ENCODE results near the gene NOP53. TPM values are rescaled to one million over a fixed set of nuclear protein-coding genes. Genes with fewer than 3 reads are reported as not detected.
A peak's percentile ranks its signal among the peaks of the same experiment; 100 is the strongest.
"Not testable (repeated sequence)": the region's sequence is repeated elsewhere in the genome, so short reads cannot be mapped to it uniquely, and the experiment has no call there.

The NOP53 gene
- total RNA-seq, 1 donor from 2014 or later, result 380 TPM

DNA sequence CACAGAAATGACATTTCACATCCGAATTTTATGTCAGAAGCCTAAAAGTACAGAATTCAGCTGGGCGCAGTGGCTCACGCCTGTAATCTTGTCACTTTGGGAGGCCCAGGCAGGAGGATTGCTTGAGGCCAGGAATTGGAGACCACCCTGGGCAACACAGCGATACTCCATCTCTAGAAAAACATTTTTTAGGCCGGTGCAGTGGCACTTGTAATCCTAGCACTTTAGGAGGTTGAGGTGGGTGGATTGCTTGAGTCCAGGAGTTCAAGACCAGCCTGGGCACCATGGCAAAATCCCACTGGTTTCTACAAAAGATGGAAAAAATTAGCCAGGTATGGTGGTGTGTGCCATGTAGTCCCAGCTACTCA, 15.3 kb downstream of the NOP53 start:
- TF ChIP-seq, protein P1, sequence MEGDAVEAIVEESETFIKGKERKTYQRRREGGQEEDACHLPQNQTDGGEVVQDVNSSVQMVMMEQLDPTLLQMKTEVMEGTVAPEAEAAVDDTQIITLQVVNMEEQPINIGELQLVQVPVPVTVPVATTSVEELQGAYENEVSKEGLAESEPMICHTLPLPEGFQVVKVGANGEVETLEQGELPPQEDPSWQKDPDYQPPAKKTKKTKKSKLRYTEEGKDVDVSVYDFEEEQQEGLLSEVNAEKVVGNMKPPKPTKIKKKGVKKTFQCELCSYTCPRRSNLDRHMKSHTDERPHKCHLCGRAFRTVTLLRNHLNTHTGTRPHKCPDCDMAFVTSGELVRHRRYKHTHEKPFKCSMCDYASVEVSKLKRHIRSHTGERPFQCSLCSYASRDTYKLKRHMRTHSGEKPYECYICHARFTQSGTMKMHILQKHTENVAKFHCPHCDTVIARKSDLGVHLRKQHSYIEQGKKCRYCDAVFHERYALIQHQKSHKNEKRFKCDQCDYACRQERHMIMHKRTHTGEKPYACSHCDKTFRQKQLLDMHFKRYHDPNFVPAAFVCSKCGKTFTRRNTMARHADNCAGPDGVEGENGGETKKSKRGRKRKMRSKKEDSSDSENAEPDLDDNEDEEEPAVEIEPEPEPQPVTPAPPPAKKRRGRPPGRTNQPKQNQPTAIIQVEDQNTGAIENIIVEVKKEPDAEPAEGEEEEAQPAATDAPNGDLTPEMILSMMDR (IDR thresholded peaks at IDR 0.05; ENCODE audit: insufficient read depth, low read length, poor library complexity, severe bottlenecking), result no peak
- peaks cover 3% of the 10 kb centered on the region for H3K36me3 ChIP-seq (ENCODE audit: control insufficient read depth, insufficient read depth, low read length)
- peaks cover under 1% of the 10 kb centered on the region for H3K27me3 ChIP-seq (ENCODE audit: control insufficient read depth, insufficient read depth, low read length)
- H3K4me3 ChIP-seq (ENCODE audit: low read depth, low read length), result no peak overlapping the region
- DNase-seq (ENCODE audit: low read depth), result no peak

DNA sequence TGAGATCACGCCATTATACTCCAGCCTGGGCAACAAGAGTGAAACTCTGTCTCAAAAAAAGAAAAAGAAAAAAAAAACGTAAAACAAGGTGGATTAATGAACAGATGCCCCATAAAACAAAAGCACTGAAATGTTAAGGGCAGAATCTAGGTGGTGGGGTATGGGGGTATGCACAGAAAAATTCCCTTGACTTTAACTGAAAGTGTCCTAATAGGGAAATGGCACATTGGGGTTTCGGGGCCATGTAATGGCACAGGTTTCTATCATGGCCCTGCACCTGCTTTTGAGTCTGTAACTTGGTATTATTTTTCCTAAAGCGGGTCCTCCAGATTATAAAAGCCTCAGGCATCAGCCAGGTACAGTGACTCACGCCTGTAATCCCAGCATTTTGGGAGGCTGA, 16.2 kb downstream of the NOP53 start:
- no peak for DNase-seq (ENCODE audit: low read depth)
- peaks cover 4% of the 10 kb centered on the region for H3K27me3 ChIP-seq (ENCODE audit: control insufficient read depth, insufficient read depth, low read length)
- peaks cover 3% of the 10 kb centered on the region for H3K36me3 ChIP-seq (ENCODE audit: control insufficient read depth, insufficient read depth, low read length)
- H3K4me3 ChIP-seq (ENCODE audit: low read depth, low read length), result no peak overlapping the region
- TF ChIP-seq, protein P1 (IDR thresholded peaks at IDR 0.05; ENCODE audit: insufficient read depth, low read length, poor library complexity, severe bottlenecking), result no peak

DNA sequence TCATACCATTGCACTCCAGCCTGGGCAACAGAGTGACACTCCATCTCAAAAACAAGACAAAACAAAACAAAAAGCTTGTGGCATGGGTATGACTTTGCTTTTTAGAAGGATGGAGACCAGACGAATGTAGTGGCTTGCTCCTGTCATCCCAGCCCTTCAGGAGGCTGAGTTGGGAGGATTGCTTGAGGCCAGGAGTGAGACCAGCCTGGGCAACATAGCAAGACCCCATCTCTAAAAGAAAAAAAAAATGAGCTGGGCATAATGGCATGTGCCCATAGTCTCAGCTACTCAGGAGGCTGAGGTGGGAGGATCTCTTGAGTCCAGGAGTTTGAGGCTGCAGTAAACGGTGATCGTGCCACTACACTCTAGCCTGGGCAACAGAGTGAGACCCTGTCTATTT, 16.8 kb downstream of the NOP53 start:
- no peak for DNase-seq (ENCODE audit: low read depth)
- peaks cover 4% of the 10 kb centered on the region for H3K27me3 ChIP-seq (ENCODE audit: control insufficient read depth, insufficient read depth, low read length)
- TF ChIP-seq, protein P1 (IDR thresholded peaks at IDR 0.05; ENCODE audit: insufficient read depth, low read length, poor library complexity, severe bottlenecking), result no peak
- no peak overlapping the region for H3K4me3 ChIP-seq (ENCODE audit: low read depth, low read length)
- H3K36me3 ChIP-seq (ENCODE audit: control insufficient read depth, insufficient read depth, low read length), result peaks cover 3% of the 10 kb centered on the region

DNA sequence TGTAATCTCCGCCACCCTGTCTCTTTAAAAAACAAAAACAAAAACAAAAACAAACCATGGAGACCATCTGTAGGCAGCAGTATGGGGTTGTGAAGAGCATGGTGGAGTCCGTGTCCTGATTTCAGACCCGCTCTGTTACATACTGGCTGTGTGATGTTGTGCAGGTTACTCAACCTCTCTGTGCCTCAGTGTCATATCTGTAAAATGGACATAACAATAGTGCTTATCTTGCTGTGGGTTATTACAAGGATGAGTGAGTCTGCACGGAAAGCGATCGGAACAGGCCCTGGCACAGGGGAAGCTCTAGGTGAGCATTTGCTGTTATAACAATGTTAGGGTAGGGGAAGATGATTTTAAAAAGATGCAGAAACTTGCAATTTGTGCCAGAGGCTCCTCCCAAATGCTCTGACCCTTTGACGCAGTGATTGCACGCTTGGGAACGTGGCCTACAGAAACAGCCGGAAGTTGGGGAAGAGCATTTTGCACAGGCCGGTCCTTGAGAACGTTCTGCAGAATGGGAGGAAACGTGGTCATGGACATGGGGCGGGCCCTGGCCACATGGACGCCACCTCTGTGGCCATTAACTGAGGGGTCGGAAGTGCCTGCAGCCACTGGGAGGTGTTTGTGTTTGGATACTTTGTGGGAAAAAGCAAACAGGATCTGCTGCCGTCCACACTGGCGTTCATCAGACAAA, 17.4 kb downstream of the NOP53 start:
- TF ChIP-seq, protein P1 (IDR thresholded peaks at IDR 0.05; ENCODE audit: insufficient read depth, low read length, poor library complexity, severe bottlenecking), result no peak
- no peak for DNase-seq (ENCODE audit: low read depth)
- no peaks in the 10 kb centered on the region for H3K36me3 ChIP-seq (ENCODE audit: control insufficient read depth, insufficient read depth, low read length)

DNA sequence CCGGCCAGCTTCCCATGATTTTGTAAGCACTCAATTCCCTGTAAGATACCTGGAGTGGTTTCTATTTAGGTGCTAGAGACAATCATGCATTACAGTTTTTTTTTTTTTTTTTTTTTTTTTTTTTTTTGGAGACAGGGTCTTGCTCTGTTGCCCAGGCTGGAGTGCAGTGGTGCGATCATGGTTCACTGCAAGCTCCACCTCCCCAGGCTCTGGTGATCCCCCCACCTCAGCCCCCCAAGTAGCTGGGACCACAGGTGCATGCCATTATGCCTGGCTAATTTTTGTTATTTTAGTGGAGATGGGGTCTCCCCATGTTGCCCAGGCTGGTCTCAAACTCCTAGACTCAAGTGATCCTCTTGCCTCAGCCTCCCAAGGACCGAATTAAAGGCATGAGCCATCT, 19.4 kb downstream of the NOP53 start:
- not testable (repeated sequence) for H3K36me3 ChIP-seq (ENCODE audit: control insufficient read depth, insufficient read depth, low read length); H3K4me3 ChIP-seq (ENCODE audit: low read depth, low read length); H3K27me3 ChIP-seq (ENCODE audit: control insufficient read depth, insufficient read depth, low read length); DNase-seq (ENCODE audit: low read depth)

More for the DNA sequence above, 17.4 kb downstream of the NOP53 start:
- peaks cover 4% of the 10 kb centered on the region for H3K27me3 ChIP-seq (ENCODE audit: control insufficient read depth, insufficient read depth, low read length)
- no peak overlapping the region for H3K4me3 ChIP-seq (ENCODE audit: low read depth, low read length)

DNA sequence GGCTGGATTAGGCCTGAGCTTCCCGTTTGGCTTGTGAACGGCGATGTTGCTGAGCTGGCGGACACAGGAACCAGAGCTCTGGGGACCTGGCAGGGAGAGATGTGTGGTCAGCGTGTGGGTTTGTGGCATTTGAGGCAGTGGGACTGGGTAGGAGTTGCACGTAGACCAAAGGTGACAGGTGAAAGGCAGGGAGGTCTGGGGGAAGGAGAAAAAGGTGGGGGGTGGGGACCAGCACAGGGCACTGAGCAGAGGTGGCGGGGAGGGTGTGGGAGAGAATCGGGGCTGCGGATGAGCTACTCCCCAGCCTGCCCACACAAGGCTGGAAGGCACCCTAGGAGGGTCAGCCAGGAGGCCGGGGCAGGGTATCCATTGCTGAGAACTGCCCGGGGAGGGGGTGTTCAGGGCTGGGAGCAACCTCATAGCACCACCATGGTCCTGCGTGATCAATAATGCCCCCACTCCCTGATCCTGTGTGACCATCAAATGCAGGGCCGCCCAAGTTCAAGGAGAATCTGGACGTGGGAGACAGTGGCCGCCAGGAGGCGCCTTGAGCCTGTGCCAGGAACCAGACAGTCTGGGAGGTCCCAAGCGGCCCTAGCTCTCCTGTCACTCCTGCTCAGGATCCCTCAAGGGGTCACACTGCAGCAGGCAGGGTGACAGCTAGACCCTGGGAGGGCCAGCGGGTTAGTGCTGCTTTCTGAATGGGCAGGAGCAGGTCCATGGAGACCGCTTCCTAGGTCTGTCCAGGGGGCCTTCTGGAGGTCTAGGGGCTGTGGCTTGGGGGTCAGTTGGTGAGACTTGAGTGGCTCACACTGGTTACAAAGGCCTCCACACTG, 20.4 kb downstream of the NOP53 start:
- no peak for DNase-seq (ENCODE audit: low read depth)
- no peaks in the 10 kb centered on the region for H3K36me3 ChIP-seq (ENCODE audit: control insufficient read depth, insufficient read depth, low read length)

More for the DNA sequence above, 20.4 kb downstream of the NOP53 start:
- TF ChIP-seq, protein P1 (IDR thresholded peaks at IDR 0.05; ENCODE audit: insufficient read depth, low read length, poor library complexity, severe bottlenecking), result peak; percentile 91
- Histone ChIP-seq H3K27me3 (ENCODE audit: control insufficient read depth, insufficient read depth, low read length) (peaks cover 8% of the 10 kb centered on the region), H3K4me3 (ENCODE audit: low read depth, low read length) (no peak overlapping the region)
